GM10248 (cell line): Measurements from ENCODE around the gene MAPK7.

Experiments used
- CTCF ChIA-PET: fragments of 300-600 bp; sonication (Branson Sonifier 250); formaldehyde crosslinking; extraction: SDS; loops from one replicate; lab custom pipeline; 2021; ENCODE audit warnings: antibody characterized with exemption; lab: Yijun Ruan, JAX
- POLR2A ChIA-PET: fragments of 350-650 bp; sonication (Branson Sonifier 250); formaldehyde crosslinking; extraction: SDS; loops from one replicate; lab custom pipeline; 2020; ENCODE audit warnings: antibody characterized with exemption; lab: Yijun Ruan, JAX
- DNase-seq: peaks from one replicate; pipeline ENCODE4 v3.0.0; 2012; ENCODE audit errors: extremely low spot score
- TF ChIP-seq, protein P1 (sequence below): IDR thresholded peaks from 2 replicates; pipeline ENCODE4 v1.5.1; 2012; ENCODE audit warnings: mild to moderate bottlenecking, low read depth; ENCODE audit errors: extremely low read depth, missing control alignments, control extremely low read depth

The MAPK7 gene

DNA sequence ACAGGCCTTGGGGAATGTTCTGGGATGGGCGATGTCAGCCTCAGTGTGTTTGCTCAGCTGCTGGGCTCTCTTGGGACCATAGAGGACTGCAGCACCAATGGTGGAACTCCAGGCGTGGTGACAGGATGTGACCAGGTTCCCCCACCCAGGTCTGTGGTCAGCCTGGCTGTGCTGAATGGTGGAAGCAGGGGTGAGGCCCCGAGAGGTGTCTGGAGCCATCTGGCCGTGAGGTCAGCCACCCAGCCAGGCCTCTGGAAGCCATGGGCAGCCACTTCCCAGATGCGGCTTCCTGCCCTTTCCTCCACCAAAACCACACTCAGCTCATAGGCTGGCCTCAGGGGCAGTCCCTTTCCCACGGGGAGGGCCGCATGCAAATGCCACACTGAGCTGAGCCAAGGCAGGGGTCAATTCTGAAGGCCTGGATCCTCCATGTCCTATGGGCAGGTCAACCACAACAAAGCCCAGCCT, 7.8 kb upstream of the MAPK7 start:
- CTCF ChIA-PET = interaction anchor here (1.1 to 1.3 kb wide), 3 partner anchors 10 to 76 kb away, joined by 3 to 4 read pairs (median 3); no protein-coding TSS in a partner anchor
- TF ChIP-seq, protein P1, sequence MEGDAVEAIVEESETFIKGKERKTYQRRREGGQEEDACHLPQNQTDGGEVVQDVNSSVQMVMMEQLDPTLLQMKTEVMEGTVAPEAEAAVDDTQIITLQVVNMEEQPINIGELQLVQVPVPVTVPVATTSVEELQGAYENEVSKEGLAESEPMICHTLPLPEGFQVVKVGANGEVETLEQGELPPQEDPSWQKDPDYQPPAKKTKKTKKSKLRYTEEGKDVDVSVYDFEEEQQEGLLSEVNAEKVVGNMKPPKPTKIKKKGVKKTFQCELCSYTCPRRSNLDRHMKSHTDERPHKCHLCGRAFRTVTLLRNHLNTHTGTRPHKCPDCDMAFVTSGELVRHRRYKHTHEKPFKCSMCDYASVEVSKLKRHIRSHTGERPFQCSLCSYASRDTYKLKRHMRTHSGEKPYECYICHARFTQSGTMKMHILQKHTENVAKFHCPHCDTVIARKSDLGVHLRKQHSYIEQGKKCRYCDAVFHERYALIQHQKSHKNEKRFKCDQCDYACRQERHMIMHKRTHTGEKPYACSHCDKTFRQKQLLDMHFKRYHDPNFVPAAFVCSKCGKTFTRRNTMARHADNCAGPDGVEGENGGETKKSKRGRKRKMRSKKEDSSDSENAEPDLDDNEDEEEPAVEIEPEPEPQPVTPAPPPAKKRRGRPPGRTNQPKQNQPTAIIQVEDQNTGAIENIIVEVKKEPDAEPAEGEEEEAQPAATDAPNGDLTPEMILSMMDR = no peak
- peak; percentile 65 for DNase-seq
- POLR2A ChIA-PET = interaction anchor here (0.6 kb wide), 1 partner anchor 124 kb away, joined by 8 read pairs; no protein-coding TSS in a partner anchor

DNA sequence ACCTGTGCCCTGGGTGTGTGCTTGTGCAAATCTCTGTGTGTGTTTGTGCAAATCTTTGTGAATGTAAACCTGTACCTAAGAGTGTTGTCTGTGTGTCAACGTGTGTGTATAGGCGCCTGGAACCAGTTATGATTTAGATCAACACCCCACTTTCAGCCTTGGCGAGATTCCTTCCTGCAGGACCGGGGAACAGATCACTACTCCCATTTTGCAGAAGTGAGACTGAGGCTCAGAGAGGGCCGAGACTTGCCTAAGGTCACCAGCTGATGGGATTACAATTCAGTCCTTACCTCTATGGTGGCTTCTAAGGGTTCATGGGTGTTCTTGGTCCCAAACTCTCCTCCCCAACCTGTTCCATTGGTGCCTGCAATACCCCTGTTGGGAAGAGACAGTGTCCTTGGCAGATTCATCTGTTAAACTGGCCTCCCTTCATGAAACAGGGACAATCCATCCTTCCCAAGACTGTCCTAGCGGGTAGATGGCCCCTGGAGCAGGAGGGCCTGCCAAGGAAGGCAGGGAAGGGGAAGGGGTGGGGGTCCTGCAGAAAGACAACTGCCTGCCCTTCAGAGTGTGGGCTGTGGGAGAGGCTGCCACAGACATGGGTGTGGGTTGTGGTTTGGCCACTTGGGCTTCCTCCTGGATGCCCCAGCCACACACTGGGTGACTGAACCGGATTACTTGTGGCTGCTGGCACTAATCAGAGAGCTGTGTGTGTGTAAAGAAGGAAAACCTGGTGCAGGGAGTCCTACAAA, 6.9 kb upstream of the MAPK7 start:
- DNase-seq = no peak
- POLR2A ChIA-PET = interaction anchor here (0.6 kb wide), 1 partner anchor 1669 kb away, joined by 4 read pairs; no protein-coding TSS in a partner anchor
- CTCF ChIA-PET = interaction anchor here (1.1 to 1.3 kb wide), 2 partner anchors 9 to 76 kb away, joined by 3 to 4 read pairs; no protein-coding TSS in a partner anchor
- TF ChIP-seq, protein P1 = no peak

DNA sequence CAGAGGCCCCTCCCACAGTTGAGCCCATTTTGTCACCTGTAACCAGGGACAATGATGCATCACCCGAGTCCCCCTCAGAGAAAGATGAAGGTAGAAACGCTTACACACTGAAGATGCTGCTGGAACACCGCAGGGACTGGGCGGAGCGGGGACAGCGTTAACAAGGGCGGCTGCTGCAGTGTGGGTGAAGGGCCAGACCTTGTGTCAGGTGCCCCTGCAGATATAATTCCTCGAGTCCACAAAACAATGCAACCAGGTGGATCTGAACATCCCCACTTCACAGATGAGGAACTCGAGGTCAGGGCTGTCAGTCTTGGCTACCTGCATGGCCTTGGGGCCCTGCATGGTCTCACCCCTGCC, 6.3 kb upstream of the MAPK7 start:
- DNase-seq = no peak
- TF ChIP-seq, protein P1 = no peak
- CTCF ChIA-PET = interaction anchor here (0.7 kb wide), 1 partner anchor 9 kb away, joined by 5 read pairs; no protein-coding TSS in a partner anchor
- POLR2A ChIA-PET = interaction anchor here (0.6 kb wide), 1 partner anchor 1669 kb away, joined by 4 read pairs; no protein-coding TSS in a partner anchor

DNA sequence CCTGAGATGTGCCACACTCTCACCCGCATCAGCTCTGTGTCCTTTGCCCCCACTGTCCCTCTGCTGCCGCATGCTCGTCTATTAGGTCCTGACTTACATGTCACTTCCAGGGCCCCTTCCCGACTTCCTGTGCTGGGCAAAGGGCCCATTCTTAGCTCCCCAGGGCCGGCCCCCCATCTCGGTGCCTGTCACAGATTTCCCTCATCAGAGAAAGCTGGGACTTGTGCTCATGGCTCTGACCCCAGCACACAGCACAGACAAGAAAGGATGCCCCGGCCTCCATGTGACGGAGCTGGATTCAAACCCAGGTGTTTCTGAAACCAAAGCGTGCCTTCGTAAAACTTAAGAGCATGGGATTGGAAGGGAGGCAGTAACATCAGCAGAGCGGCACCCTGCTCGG, 5.9 kb upstream of the MAPK7 start:
- ChIA-PET CTCF (interaction anchor here (0.7 kb wide), 1 partner anchor 9 kb away, joined by 5 read pairs; no protein-coding TSS in a partner anchor), POLR2A (interaction anchor here (0.6 kb wide), 1 partner anchor 1668 kb away, joined by 4 read pairs; no protein-coding TSS in a partner anchor)
- TF ChIP-seq, protein P1 = no peak
- DNase-seq = no peak

DNA sequence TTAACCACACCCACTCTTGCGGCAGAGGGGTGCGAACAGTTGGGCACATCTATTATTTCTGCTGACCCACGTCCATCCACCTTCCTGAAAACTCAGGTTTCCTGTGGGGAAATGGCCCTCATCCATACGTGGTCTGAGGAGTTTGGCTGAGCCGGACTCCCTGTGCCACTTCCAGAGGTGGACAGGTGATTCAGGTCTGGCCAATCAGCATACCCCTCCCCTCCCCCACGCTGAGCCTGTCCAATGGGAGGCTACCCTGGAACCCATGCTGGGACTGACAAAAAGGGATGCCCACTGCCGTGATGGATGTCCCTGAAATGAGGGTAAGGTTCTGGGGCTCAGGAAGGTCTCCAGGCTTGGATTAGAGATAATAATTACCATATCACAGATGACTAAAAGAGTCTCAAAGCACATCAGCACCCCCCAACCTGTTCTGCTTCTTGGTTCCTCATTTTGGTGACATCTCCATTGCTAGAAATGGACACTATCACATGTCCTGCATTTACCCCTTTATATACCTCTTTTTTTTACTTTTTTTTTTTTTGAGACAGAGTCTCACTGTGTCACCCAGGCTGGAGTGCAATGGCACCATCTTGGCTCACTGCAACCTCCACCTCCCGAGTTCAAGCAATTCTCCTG, 5.3 kb upstream of the MAPK7 start:
- TF ChIP-seq, protein P1 = no peak
- CTCF ChIA-PET = interaction anchor here (8.7 kb wide), 1 partner anchor 9 kb away, joined by 121 read pairs; the partner anchor contains the start of gene B9D1
- POLR2A ChIA-PET = no interaction called here
- DNase-seq = no peak

DNA sequence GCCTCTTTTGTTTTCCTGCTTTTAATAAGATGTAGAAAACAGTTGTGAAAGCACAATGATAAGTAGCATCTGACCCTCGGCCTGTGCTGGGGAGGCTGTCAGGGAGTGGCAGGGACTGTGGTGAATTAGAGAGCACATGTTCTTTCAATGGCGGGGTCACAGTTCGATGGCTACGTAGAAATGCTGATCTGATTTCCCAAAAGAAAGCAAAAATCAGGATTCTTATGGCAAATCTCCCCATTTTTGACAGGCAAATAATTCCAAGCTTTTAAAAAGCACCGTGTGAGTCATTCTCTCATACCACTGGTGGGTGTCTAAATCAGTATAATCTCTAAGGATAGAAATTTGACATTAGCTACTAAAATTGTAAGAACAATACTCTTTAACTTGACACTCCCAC, 4.2 kb upstream of the MAPK7 start:
- DNase-seq = no peak
- TF ChIP-seq, protein P1 = no peak
- POLR2A ChIA-PET = no interaction called here
- CTCF ChIA-PET = interaction anchor here (8.7 kb wide), 1 partner anchor 10 kb away, joined by 121 read pairs; the partner anchor contains the start of gene B9D1
